HCT116 (cell line): ENCODE results near the gene DARS1. TPM values are rescaled to one million over a fixed set of nuclear protein-coding genes. Genes with fewer than 3 reads are reported as not detected.

Source experiments
- ATAC-seq: fragments of 200-7000 bp; cut with Tn5 transposase; 2 replicates; pipeline ENCODE4 v1.9.1; 2020; ENCODE audit warnings: mild to moderate bottlenecking, moderate library complexity
- BruUV-seq: library from RNA; stranded (reverse); fragments of 400-500 nt; replicated peaks from 2 replicates; lab custom pipeline; 2021; lab: Mats Ljungman, UMichigan
- CTCF ChIA-PET: fragments of 300-600 bp; sonication (Branson Sonifier 250); formaldehyde crosslinking; loops from one replicate; lab custom pipeline; 2021; ENCODE audit warnings: antibody characterized with exemption; lab: Charles Lee
- POLR2A ChIA-PET: fragments of 300-600, 350-600 bp; sonication (Branson Sonifier 250); formaldehyde crosslinking; loops from one replicate; lab custom pipeline; 2021; ENCODE audit warnings: antibody characterized with exemption; lab: Charles Lee
- RAD21 ChIA-PET, 2 experiments: fragments of 300-600 bp; sonication (Branson Sonifier 250); formaldehyde crosslinking; loops; one replicate each; lab custom pipeline; 2023; ENCODE audit warnings: low total read pairs in 2 of 2; ENCODE audit not compliant: uncharacterized antibody in 2 of 2, unreplicated experiment in 2 of 2, low non-redundant PET in 1 of 2; lab: Charles Lee
- DNase-seq: peaks from one replicate; pipeline ENCODE4 v3.0.0-alpha.2; 2010; ENCODE audit warnings: low read depth, low spot score
- H2AFZ ChIP-seq: fragments of 200-600 bp; shearing (Covaris generic), sonication (generic); 2 replicates; pipeline ENCODE4 v1.6.1; 2017; ENCODE audit warnings: low read depth, mixed run types, mixed read lengths, antibody characterized with exemption, low read length; ENCODE audit not compliant: poor library complexity, severe bottlenecking
- H3K27ac ChIP-seq: 2 replicates; pipeline ENCODE4 v1.5.1; 2012; ENCODE audit warnings: low read depth, low read length
- H3K27me3 ChIP-seq: fragments of 200-600 bp; sonication (generic); 2 replicates; pipeline ENCODE4 v1.6.1; 2016; ENCODE audit warnings: mixed run types, low read length, mixed read lengths; ENCODE audit not compliant: insufficient read depth
- H3K36me3 ChIP-seq, 2 experiments: fragments of 200-500 bp in 1 of 2; fragments of 200-600 bp in 1 of 2; sonication (Bioruptor generic) in 1 of 2; sonication (generic) in 1 of 2; 2 replicates each; pipeline versions ENCODE4 v1.5.1 to v1.6.1; 2014 to 2016; ENCODE audit warnings: low read length in 2 of 2, inconsistent platforms in 1 of 2, mixed read lengths in 1 of 2, mixed run types in 1 of 2; ENCODE audit not compliant: insufficient read depth in 2 of 2, control insufficient read depth in 1 of 2
- H3K4me1 ChIP-seq, 2 experiments: fragments of 200-600 bp in 1 of 2; sonication (generic) in 1 of 2; 2 replicates each; pipeline versions ENCODE4 v1.5.1 to v1.6.1; 2012 to 2017; ENCODE audit warnings: low read length in 2 of 2, inconsistent platforms in 1 of 2, mild to moderate bottlenecking in 1 of 2, mixed read lengths in 1 of 2, mixed run types in 1 of 2, moderate library complexity in 1 of 2; ENCODE audit not compliant: insufficient read depth in 2 of 2, control insufficient read depth in 1 of 2
- H3K4me2 ChIP-seq: fragments of 200-600 bp; sonication (generic); 2 replicates; pipeline ENCODE4 v1.6.1; 2017; ENCODE audit warnings: mixed run types, low read length, mixed read lengths
- H3K4me3 ChIP-seq, 2 experiments: fragments of 200-600 bp in 1 of 2; sonication (generic) in 1 of 2; replicated peaks in 1 of 2; 2 replicates each; pipeline ENCODE4 v1.5.1; 2011 to 2016; ENCODE audit warnings: low read length in 2 of 2, control low read depth in 1 of 2, low read depth in 1 of 2, mild to moderate bottlenecking in 1 of 2, mixed read lengths in 1 of 2, mixed run types in 1 of 2
- H3K79me2 ChIP-seq: fragments of 200-600 bp; sonication (generic); 2 replicates; pipeline ENCODE4 v1.6.1; 2017; ENCODE audit warnings: mild to moderate bottlenecking, mixed run types, low read length, moderate library complexity, mixed read lengths; ENCODE audit not compliant: insufficient read depth
- H3K9ac ChIP-seq: fragments of 200-600 bp; sonication (generic); 2 replicates; pipeline ENCODE4 v1.6.1; 2016; ENCODE audit warnings: low read length, mixed read lengths
- H3K9me2 ChIP-seq: fragments of 200-600 bp; sonication (generic), shearing (Covaris generic); 2 replicates; pipeline ENCODE4 v1.6.1; 2017; ENCODE audit warnings: mixed run types, mild to moderate bottlenecking, moderate library complexity; ENCODE audit not compliant: insufficient read depth
- H3K9me3 ChIP-seq, 2 experiments: fragments of 200-500 bp in 1 of 2; fragments of 200-600 bp in 1 of 2; sonication (Bioruptor generic) in 1 of 2; sonication (generic) in 1 of 2; 2 replicates each; pipeline ENCODE4 v1.6.1; 2014 to 2017; ENCODE audit warnings: low read length in 2 of 2, mixed read lengths in 2 of 2, inconsistent platforms in 1 of 2, low read depth in 1 of 2, mild to moderate bottlenecking in 1 of 2, mixed run types in 1 of 2, moderate library complexity in 1 of 2; ENCODE audit not compliant: control insufficient read depth in 1 of 2, insufficient read depth in 1 of 2
- H4K20me1 ChIP-seq: fragments of 200-600 bp; sonication (generic), shearing (Covaris generic); 2 replicates; pipeline ENCODE4 v1.6.1; 2017; ENCODE audit warnings: mixed run types, mild to moderate bottlenecking, moderate library complexity; ENCODE audit not compliant: insufficient read depth
- ATF3 ChIP-seq: IDR thresholded peaks from 2 replicates; pipeline ENCODE4 v1.6.1; 2012
- CBX3 ChIP-seq: IDR thresholded peaks from 2 replicates; pipeline ENCODE4 v1.6.1; 2012; ENCODE audit warnings: low read depth
- CTCF ChIP-seq, 3 experiments: fragments of 200-600 bp in 1 of 3; sonication (generic) in 1 of 3; IDR thresholded peaks in 2 of 3; conservative IDR thresholded peaks in 1 of 3; 2 replicates each; pipeline ENCODE4 v1.5.1; 2012 to 2017; ENCODE audit warnings: low read depth in 2 of 3, low read length in 2 of 3, antibody characterized with exemption in 1 of 3, borderline replicate concordance in 1 of 3, control low read depth in 1 of 3, mild to moderate bottlenecking in 1 of 3, mixed read lengths in 1 of 3, mixed run types in 1 of 3, moderate library complexity in 1 of 3; ENCODE audit not compliant: insufficient read depth in 1 of 3
- EZH2 ChIP-seq: fragments of 200-600 bp; sonication (generic); IDR thresholded peaks from 2 replicates; pipeline ENCODE4 v1.6.1; 2017; ENCODE audit warnings: antibody characterized with exemption, mixed run types
- EZH2phosphoT487 ChIP-seq: fragments of 200-600 bp; IDR thresholded peaks from 2 replicates; pipeline ENCODE4 v1.6.1; 2018; ENCODE audit warnings: antibody characterized with exemption, borderline replicate concordance
- JUND ChIP-seq: IDR thresholded peaks from 2 replicates; pipeline ENCODE4 v1.6.1; 2012
- POLR2AphosphoS5 ChIP-seq: IDR thresholded peaks from 2 replicates; pipeline ENCODE4 v1.6.1; 2011; ENCODE audit warnings: mild to moderate bottlenecking, low read depth, low read length, moderate library complexity
- REST ChIP-seq: IDR thresholded peaks from 2 replicates; pipeline ENCODE4 v1.6.1; 2012; ENCODE audit warnings: low read depth
- intact Hi-C: fragments of 100-400 bp; cut with micrococcal nuclease; formaldehyde crosslinking; loops from 2 replicates; pipeline ENCODE4 v1.10.0; 2022
- total RNA-seq: library from RNA; stranded (reverse); gene quantifications from one replicate; pipeline ENCODE4 v1.2.1, GENCODE V29; 2021; ENCODE audit not compliant: unreplicated experiment

Gene DARS1
- total RNA-seq, 1 experiment from 2014 or later = 94.8 TPM

GRCh38 chr2:135870571-135870970 is 114.9 kb downstream of the DARS1 start:
- intact Hi-C loops = no loop called here
- H3K4me3 ChIP-seq = no peak overlapping the region
- no TSS peak for BruUV-seq
- TF ChIP-seq JUND (no peak), POLR2AphosphoS5 (no peak), ATF3 (no peak), CTCF (IDR thresholded peaks at IDR 0.05 in 2 of 3, conservative IDR thresholded peaks at IDR 0.05 in 1 of 3; ENCODE audit: borderline replicate concordance in 1 of 3, insufficient read depth in 1 of 3, low read depth in 2 of 3, low read length in 2 of 3) (no peak), CBX3 (no peak), REST (no peak), EZH2 (no peak), EZH2phosphoT487 (no peak)
- H3K9me3 ChIP-seq = no peaks in the 10 kb centered on the region
- ChIA-PET RAD21 (no interaction called here), POLR2A (no interaction called here), CTCF (no interaction called here)
- peaks cover 7 to 14% of the 10 kb centered on the region in 2 experiments; a peak in 2 of 4 replicates for H3K4me1 ChIP-seq
- DNase-seq = no peak
- H3K4me2 ChIP-seq = no peak overlapping the region
- H3K27me3 ChIP-seq = no peaks in the 10 kb centered on the region
- no peaks in the 10 kb centered on the region for H3K9me2 ChIP-seq
- H4K20me1 ChIP-seq = peaks cover 5% of the 10 kb centered on the region; the same call in 1 of the 2 replicates
- H2AFZ ChIP-seq = no peak overlapping the region
- peaks cover 43 to 49% of the 10 kb centered on the region in 2 experiments for H3K36me3 ChIP-seq
- no peak for ATAC-seq
- H3K27ac ChIP-seq = no peak overlapping the region
- H3K79me2 ChIP-seq = peaks cover 54% of the 10 kb centered on the region
- no peak overlapping the region for H3K9ac ChIP-seq
